Ishikawa (cell line): ENCODE results near the gene RAB7B.

Experiments
- CEBPB ChIP-seq: IDR thresholded peaks from 2 replicates; pipeline ENCODE4 v1.6.1; 2012
- CREB1 ChIP-seq: IDR thresholded peaks from 2 replicates; pipeline ENCODE4 v1.6.1; 2012; ENCODE audit warnings: low read depth
- EGR1 ChIP-seq: IDR thresholded peaks from 2 replicates; pipeline ENCODE4 v1.6.1; 2012
- EP300 ChIP-seq: IDR thresholded peaks from 2 replicates; pipeline ENCODE4 v1.6.1; 2012; ENCODE audit warnings: borderline replicate concordance
- FOXM1 ChIP-seq: IDR thresholded peaks from 2 replicates; pipeline ENCODE4 v1.6.1; 2012; ENCODE audit warnings: low read depth, borderline replicate concordance
- NFIC ChIP-seq: IDR thresholded peaks from 2 replicates; pipeline ENCODE4 v1.6.1; 2012
- RAD21 ChIP-seq: IDR thresholded peaks from 2 replicates; pipeline ENCODE4 v1.6.1; 2012; ENCODE audit warnings: low read depth
- REST ChIP-seq: IDR thresholded peaks from 2 replicates; pipeline ENCODE4 v1.6.1; 2012; ENCODE audit warnings: low read depth, mild to moderate bottlenecking
- TAF1 ChIP-seq: IDR thresholded peaks from 2 replicates; pipeline ENCODE4 v1.6.1; 2012; ENCODE audit warnings: low read depth, mild to moderate bottlenecking
- TCF12 ChIP-seq: IDR thresholded peaks from 2 replicates; pipeline ENCODE4 v1.6.1; 2012; ENCODE audit warnings: low read depth
- TEAD4 ChIP-seq: IDR thresholded peaks from 2 replicates; pipeline ENCODE4 v1.6.1; 2012
- YY1 ChIP-seq: IDR thresholded peaks from 2 replicates; pipeline ENCODE4 v1.6.1; 2012; ENCODE audit warnings: low read depth
- ZBTB7A ChIP-seq: IDR thresholded peaks from 2 replicates; pipeline ENCODE4 v1.6.1; 2012; ENCODE audit warnings: low read depth
- TF ChIP-seq, protein P1 (sequence below): IDR thresholded peaks from 2 replicates; pipeline ENCODE4 v1.6.1; 2012
- TF ChIP-seq, protein P2 (sequence below): IDR thresholded peaks from 2 replicates; pipeline ENCODE4 v1.6.1; 2012

The RAB7B gene

GRCh38 chr1:205989786-205990185 lies 13.4 kb downstream of the RAB7B start:
- TF ChIP-seq NFIC (no peak), YY1 (no peak)
- TF ChIP-seq, protein P1, sequence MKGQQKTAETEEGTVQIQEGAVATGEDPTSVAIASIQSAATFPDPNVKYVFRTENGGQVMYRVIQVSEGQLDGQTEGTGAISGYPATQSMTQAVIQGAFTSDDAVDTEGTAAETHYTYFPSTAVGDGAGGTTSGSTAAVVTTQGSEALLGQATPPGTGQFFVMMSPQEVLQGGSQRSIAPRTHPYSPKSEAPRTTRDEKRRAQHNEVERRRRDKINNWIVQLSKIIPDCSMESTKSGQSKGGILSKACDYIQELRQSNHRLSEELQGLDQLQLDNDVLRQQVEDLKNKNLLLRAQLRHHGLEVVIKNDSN: no peak

DNA sequence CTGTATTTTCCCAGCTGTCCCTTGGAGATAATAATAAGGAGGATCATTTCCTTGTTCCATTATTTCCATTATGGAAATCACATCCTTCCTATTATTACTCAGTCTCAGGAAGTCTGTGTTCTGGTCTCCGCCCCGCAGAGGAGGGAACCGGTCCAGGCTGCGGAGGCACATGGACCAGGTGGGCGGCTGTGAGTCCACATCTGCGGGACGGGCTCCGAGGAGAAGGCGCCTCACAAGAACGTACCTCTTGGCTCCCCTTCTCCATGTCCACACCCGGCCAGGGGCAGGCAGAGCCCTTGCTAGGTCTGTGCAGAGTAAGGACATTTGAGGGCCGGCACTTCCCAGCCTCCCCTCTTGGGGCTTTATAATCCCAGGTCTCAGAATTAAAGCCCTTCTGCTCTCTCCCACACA lies 14.6 kb downstream of the RAB7B start:
- TF ChIP-seq TEAD4 (no peak), YY1 (no peak), ZBTB7A (no peak)
- TF ChIP-seq, protein P1: no peak

DNA sequence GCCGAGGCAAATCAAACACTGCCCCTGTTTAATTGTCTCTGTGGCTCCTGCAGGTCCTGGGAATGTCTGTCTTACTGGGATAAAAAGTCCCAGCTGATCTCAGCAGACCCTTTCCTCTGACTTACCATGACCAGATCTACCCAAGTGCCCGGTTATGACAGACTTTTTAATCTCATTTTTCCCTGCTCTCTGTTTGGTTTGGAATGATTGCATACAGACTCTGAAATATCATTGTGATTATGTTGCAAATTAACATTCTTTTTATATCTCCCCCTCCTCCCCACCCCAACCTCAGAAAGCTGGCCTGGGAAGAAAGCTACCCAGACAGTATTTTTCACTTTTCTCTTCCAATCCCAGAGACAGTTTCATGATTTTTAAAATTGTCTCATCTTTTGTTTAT lies 16.3 kb downstream of the RAB7B start:
- TF ChIP-seq NFIC (no peak), TCF12 (no peak), REST (no peak), EP300 (no peak), CREB1 (no peak), ZBTB7A (no peak), YY1 (no peak), FOXM1 (no peak)
- TF ChIP-seq, protein P2, sequence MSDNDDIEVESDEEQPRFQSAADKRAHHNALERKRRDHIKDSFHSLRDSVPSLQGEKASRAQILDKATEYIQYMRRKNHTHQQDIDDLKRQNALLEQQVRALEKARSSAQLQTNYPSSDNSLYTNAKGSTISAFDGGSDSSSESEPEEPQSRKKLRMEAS: no peak
- TF ChIP-seq, protein P1: no peak

DNA sequence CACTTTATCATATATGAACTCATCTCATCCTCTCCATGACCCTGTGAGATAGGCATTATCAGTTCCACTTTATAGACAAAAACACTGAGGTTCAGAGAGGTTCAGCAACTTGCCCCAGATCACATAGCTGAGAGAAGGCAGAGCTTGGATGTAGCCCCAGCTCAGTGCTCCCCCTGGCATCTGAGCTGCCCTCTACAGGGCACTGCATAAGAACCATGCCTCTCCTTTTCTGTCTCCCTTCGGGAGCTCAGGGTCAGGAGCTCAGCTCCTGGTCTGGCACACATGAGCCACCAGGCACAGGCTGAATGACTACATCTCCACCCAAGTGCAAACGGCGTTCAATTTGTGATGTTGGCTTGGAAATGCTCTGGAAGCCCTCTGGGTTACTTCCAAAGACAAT lies 16.9 kb downstream of the RAB7B start:
- TF ChIP-seq TEAD4 (no peak), REST (no peak), YY1 (no peak), CREB1 (no peak), TAF1 (no peak), TCF12 (no peak), EP300 (no peak), NFIC (no peak), ZBTB7A (no peak), EGR1 (no peak), CEBPB (no peak), RAD21 (no peak)
- TF ChIP-seq, protein P2: no peak
- TF ChIP-seq, protein P1: no peak

GRCh38 chr1:205985330-205986005 lies 17.7 kb downstream of the RAB7B start:
- TF ChIP-seq EP300 (no peak), TAF1 (no peak), YY1 (no peak), REST (no peak), FOXM1 (no peak), TEAD4 (no peak), RAD21 (no peak), ZBTB7A (no peak), CREB1 (no peak), TCF12 (no peak), CEBPB (no peak), EGR1 (no peak), NFIC (no peak)
- TF ChIP-seq, protein P2: no peak
- TF ChIP-seq, protein P1: no peak
